ENCODE data around the gene EHD3. TPM values are rescaled to one million over a fixed set of nuclear protein-coding genes. Genes with fewer than 3 reads are reported as not detected.

EHD3 gene
- total and polyA plus RNA-seq, 2 of the 8 experiments (the other 6 are each of a cell fraction or from before 2014, with no cell fraction given) = 9.3 to 12.0 TPM

DNA sequence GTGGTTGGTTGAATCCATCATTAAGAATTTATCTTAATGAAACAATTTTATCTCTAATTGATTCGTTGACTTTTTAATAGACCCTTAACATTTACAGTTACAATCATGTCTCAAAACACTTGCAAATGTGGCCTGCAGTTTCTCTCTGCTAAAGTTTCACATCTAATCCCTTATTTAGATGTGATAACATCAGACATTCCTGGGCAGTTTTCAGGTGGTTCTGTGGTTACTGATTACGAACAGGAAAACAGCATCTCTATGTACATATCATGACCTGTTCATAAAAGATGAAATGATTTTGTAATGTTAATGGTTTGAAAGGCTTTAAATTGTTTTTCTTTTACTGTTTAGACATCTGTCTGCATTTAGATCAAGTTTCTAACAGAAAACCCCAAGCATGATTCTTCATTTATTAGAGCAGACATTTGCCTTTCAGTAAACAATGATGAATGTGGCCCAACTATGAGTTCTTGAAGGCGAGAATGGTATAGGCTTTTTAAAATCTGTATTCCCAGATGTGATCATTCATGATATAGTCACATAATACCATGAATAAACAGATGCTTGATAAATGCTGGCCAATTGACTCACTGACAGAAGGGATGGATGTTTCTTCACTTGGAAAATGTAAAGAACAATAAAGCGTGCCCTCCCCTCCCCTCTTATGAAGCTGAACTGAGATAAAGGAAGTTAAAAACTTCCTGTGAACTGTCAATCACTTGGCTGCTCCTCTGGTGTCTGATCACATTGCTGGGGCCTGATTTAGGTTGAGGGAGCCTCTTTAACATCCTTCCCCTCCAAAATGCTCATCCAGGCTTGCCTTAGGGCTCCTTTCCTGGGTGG, 20.1 kb upstream of the EHD3 start (continued):
- TF ChIP-seq CHD7 (IDR thresholded peaks at IDR 0.05; ENCODE audit: insufficient replicate concordance, low read length) = no peak
- no peak for TF ChIP-seq SP4 (IDR thresholded peaks at IDR 0.05; ENCODE audit: low read length)
- no peak for TF ChIP-seq KDM1A (IDR thresholded peaks at IDR 0.05; ENCODE audit: borderline replicate concordance, low read length)
- no peak for TF ChIP-seq KDM4A (IDR thresholded peaks at IDR 0.05; ENCODE audit: low read depth, low read length, severe bottlenecking)
- TF ChIP-seq SIX5 (IDR thresholded peaks at IDR 0.05; ENCODE audit: low read depth, low read length) = no peak
- no peak for TF ChIP-seq CREB1 (IDR thresholded peaks at IDR 0.05)

Measured in H1 (cell line).